GM12878 (cell line): ENCODE data around the gene KDM1B. TPM values are rescaled to one million over a fixed set of nuclear protein-coding genes. Genes with fewer than 3 reads are reported as not detected.

Source experiments
- ATAC-seq: fragments of 200-7000 bp; cut with Tn5 transposase; 3 replicates; pipeline ENCODE4 v1.9.1; 2020; ENCODE audit warnings: mild to moderate bottlenecking, moderate library complexity
- BruUV-seq: library from RNA; stranded (reverse); fragments of 400-500 nt; replicated peaks from 2 replicates; lab custom pipeline; 2021; lab: Mats Ljungman, UMichigan
- CTCF ChIA-PET: fragments of 300-600 bp; sonication (Branson Sonifier 250); formaldehyde crosslinking; extraction: SDS; loops from one replicate; lab custom pipeline; 2021; ENCODE audit warnings: inconsistent platforms; lab: Yijun Ruan, JAX
- POLR2A ChIA-PET: fragments of 350-600 bp; formaldehyde crosslinking; extraction: SDS; loops from one replicate; lab custom pipeline; 2021; ENCODE audit warnings: inconsistent platforms; lab: Charles Lee
- RAD21 ChIA-PET: fragments of 300-600 bp; sonication (Branson Sonifier 250); formaldehyde crosslinking; loops from one replicate; lab custom pipeline; 2023; ENCODE audit warnings: antibody characterized with exemption; ENCODE audit not compliant: unreplicated experiment; lab: Charles Lee
- SMC1A ChIA-PET: fragments of 300-600 bp; sonication (Branson Sonifier 250); formaldehyde crosslinking; loops from one replicate; lab custom pipeline; 2023; ENCODE audit not compliant: unreplicated experiment, uncharacterized antibody; lab: Charles Lee
- DNase-seq: peaks from one replicate; pipeline ENCODE4 v3.0.0-alpha.2; 2011; ENCODE audit warnings: low read depth, low spot score
- FAIRE-seq: peaks from 3 replicates; lab custom pipeline; 2011; peaks lifted over from hg19 to GRCh38; lab: Jason Lieb, UNC
- H2AFZ ChIP-seq: 2 replicates; pipeline ENCODE4 v1.6.0; 2011; ENCODE audit warnings: low read depth, low read length, control low read depth; ENCODE audit not compliant: control insufficient read depth
- H3K27ac ChIP-seq: 2 replicates; pipeline ENCODE4 v1.5.1; 2011; ENCODE audit warnings: control low read depth; ENCODE audit not compliant: control insufficient read depth, insufficient read depth
- H3K27me3 ChIP-seq, 2 experiments: replicated peaks in 1 of 2; 2 replicates each; pipeline versions ENCODE4 v1.6.0 to v1.6.1; 2011; ENCODE audit warnings: low read length in 1 of 2; ENCODE audit not compliant: control insufficient read depth in 2 of 2, insufficient read depth in 2 of 2
- H3K36me3 ChIP-seq, 2 experiments: 2 replicates each; pipeline ENCODE4 v1.5.1; 2011; ENCODE audit warnings: low read length in 1 of 2; ENCODE audit not compliant: control insufficient read depth in 2 of 2, insufficient read depth in 2 of 2
- H3K4me1 ChIP-seq: 2 replicates; pipeline ENCODE4 v1.6.1; 2011; ENCODE audit warnings: mild to moderate bottlenecking, low read length, moderate library complexity, mixed read lengths; ENCODE audit not compliant: control insufficient read depth, insufficient read depth
- H3K4me2 ChIP-seq: 2 replicates; pipeline ENCODE4 v1.6.0; 2011; ENCODE audit warnings: control low read depth; ENCODE audit not compliant: control insufficient read depth, insufficient read depth
- H3K4me3 ChIP-seq: fragments of 200-600 bp; sonication (generic); 2 replicates; pipeline ENCODE4 v1.5.1; 2016
- H3K79me2 ChIP-seq: 2 replicates; pipeline ENCODE4 v1.6.0; 2011; ENCODE audit warnings: low read length; ENCODE audit not compliant: control insufficient read depth, insufficient read depth
- H3K9ac ChIP-seq: 2 replicates; pipeline ENCODE4 v1.8.0; 2011; ENCODE audit warnings: low read length, control low read depth, mixed read lengths; ENCODE audit not compliant: control insufficient read depth, insufficient read depth
- H3K9me3 ChIP-seq: replicated peaks from 3 replicates; pipeline ENCODE4 v1.5.1; 2011; ENCODE audit warnings: mild to moderate bottlenecking, low read length; ENCODE audit not compliant: control insufficient read depth, insufficient read depth
- H4K20me1 ChIP-seq: 2 replicates; pipeline ENCODE4 v1.6.0; 2011; ENCODE audit not compliant: control insufficient read depth, insufficient read depth
- ATF7 ChIP-seq: fragments of 450-650 bp; IDR thresholded peaks from 2 replicates; pipeline ENCODE4 v1.6.1; 2016; ENCODE audit warnings: low read depth, mild to moderate bottlenecking
- BMI1 ChIP-seq: fragments of 450-650 bp; IDR thresholded peaks from 2 replicates; pipeline ENCODE4 v1.6.1; 2016; ENCODE audit warnings: mild to moderate bottlenecking, moderate library complexity, borderline replicate concordance
- MEF2A ChIP-seq: IDR thresholded peaks from 2 replicates; pipeline ENCODE4 v1.6.1; 2011; ENCODE audit warnings: low read depth, mild to moderate bottlenecking, low read length, moderate library complexity; ENCODE audit not compliant: insufficient read depth
- NR2C2 ChIP-seq: IDR thresholded peaks from 2 replicates; pipeline ENCODE4 v1.6.1; 2011; ENCODE audit warnings: borderline replicate concordance, low read depth; ENCODE audit not compliant: control insufficient read depth, insufficient read length
- WGBS: methylation state at CpG from one replicate; pipeline ENCODE4 v1.1.6; 2016; ENCODE audit warnings: low lambda C conversion rate; ENCODE audit not compliant: insufficient replicate concordance, insufficient coverage; ENCODE audit errors: missing lambda C conversion rate; 5-methylcytosine and 5-hydroxymethylcytosine counted together
- in situ Hi-C: fragments of 300-500 bp; cut with MboI; formaldehyde crosslinking; loops from 9 replicates; pipeline ENCODE4 v1.14.3; 2018; ENCODE audit warnings: mixed read lengths
- intact Hi-C: fragments of 100-400 bp; cut with micrococcal nuclease; formaldehyde crosslinking; loops from one replicate; pipeline ENCODE4 v1.14.2; 2022; ENCODE audit not compliant: unreplicated experiment
- polyA plus RNA-seq, 11 experiments: library from polyadenylated mRNA; depleted of rRNA in 4 of 11; unstranded in 6 of 11; stranded (reverse) in 5 of 11; fragments of >200 nt; fragmentation: Nextera tagmentation in 4 of 11; fragmentation: Illumina TruSeq in 1 of 11; extraction: Ambion mirVana in 4 of 11; extraction: Trizol in 1 of 11; gene quantifications; 1 replicate in 1 of 11; 2 replicates in 10 of 11; pipeline versions ENCODE4 v1.2.1 to v1.2.3, GENCODE V29; 2011 to 2016; ENCODE audit warnings: inconsistent platforms in 2 of 11, missing spikeins in 2 of 11, low read depth in 1 of 11
- total RNA-seq, 4 experiments: library from RNA; depleted of rRNA in 3 of 4; stranded (reverse); fragments of >200 nt in 3 of 4; fragmentation: Illumina TruSeq in 1 of 4; extraction: Trizol in 1 of 4; gene quantifications; 2 replicates each; pipeline versions ENCODE4 v1.2.1 to v1.2.3, GENCODE V29; 2013 to 2021
- TF ChIP-seq, protein P1 (sequence below): fragments of 450-650 bp; IDR thresholded peaks from 2 replicates; pipeline ENCODE4 v1.6.1; 2018; ENCODE audit warnings: mild to moderate bottlenecking, low read depth, moderate library complexity; ENCODE audit not compliant: partially characterized antibody
- TF ChIP-seq, protein P2 (sequence below): IDR thresholded peaks from 2 replicates; pipeline ENCODE4 v1.6.1; 2012; ENCODE audit warnings: improper control_type of control experiment, low read depth, low read length; ENCODE audit not compliant: insufficient replicate concordance

The KDM1B gene
- total and polyA plus RNA-seq, 10 of the 15 experiments (the other 5 are each of a cell fraction or from before 2014, with no cell fraction given), result 1.7 to 22.5 (median 13.9) TPM

DNA sequence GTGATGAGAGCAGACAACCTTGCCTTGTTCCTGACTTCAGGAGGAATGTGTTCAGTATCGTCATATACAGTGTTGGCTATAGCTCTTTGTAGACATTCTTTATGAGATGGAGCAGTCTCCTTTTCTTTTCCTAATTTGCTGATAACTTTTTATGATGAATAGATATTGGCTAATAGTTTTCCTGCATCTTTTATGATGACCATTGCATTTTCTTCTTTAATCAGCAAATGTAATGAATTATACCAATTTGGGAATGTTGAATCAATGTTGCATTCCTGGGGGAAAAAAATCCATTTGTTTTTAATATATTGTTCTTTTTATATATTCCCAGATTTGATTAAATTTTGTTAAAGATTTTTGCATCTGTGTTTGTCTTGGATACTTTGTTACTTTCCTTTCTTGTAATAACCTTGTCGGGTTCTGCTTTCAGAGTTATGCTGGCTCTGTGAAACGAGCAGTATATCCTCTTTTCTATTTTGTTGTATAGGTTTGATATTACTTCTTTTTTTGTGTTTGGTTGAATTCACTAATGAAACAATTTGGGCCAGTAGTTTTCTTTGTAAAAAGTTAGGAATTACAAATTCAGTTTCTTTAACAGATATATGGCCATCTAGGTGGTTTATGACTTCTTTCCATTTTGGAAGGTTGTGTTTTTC is 23.9 kb downstream of the KDM1B start:
- H3K4me1 ChIP-seq, result peaks cover 3% of the 10 kb centered on the region; the same call in 1 of the 2 replicates
- 85% methylated on average over 3 of the region's 3 CpGs for WGBS
- POLR2A ChIA-PET, result no interaction called here
- no peaks in the 10 kb centered on the region for H3K27me3 ChIP-seq
- SMC1A ChIA-PET, result interaction anchor here (0.6 kb wide), 1 partner anchor 247 kb away, joined by 3 read pairs; no protein-coding TSS in a partner anchor
- DNase-seq (no peak), ATAC-seq (no peak), FAIRE-seq (no peak)
- H2AFZ ChIP-seq, result no peak overlapping the region
- intact Hi-C loops (no loop called here), in situ Hi-C loops (no loop called here)
- no peaks in the 10 kb centered on the region for H3K9me3 ChIP-seq
- H4K20me1 ChIP-seq, result no peaks in the 10 kb centered on the region
- H3K9ac ChIP-seq, result no peak overlapping the region
- RAD21 ChIA-PET, result no interaction called here
- no peak overlapping the region for H3K4me3 ChIP-seq
- H3K36me3 ChIP-seq, result no peaks in the 10 kb centered on the region; a peak in 1 of 4 replicates
- TF ChIP-seq BMI1, result no peak
- no peak overlapping the region for H3K4me2 ChIP-seq
- no peaks in the 10 kb centered on the region for H3K79me2 ChIP-seq
- H3K27ac ChIP-seq, result no peak overlapping the region
- CTCF ChIA-PET, result interaction anchor here (0.7 kb wide), 1 partner anchor 309 kb away, joined by 3 read pairs; no protein-coding TSS in a partner anchor
- no TSS peak for BruUV-seq

DNA sequence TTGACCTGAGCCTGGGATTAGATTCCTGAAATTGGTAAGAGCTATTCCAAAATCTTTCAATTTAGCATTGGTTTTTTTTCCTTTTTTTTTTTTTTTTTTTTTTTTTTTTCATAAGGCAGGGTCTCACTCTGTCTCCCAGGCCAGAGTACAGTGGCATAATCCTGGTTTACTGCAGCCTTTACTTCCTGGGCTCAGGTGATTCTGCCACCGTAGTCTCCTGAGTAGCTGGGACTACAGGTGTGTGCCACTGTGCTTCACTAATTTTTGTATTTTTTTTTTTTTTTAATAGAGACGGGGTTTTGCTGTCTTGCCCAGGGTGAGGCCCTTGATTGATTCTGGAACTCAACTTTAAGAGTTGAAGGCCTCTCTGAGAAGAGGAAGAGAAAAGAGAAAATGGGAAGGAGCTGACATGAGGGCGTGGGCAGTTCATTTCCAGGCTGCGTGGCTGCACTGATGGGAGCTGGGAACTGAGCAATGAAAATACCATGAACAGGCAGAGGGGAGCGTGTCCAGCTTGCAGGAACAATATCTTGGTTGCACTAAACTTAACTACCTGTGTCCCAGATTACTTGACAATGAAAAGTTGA is 24.6 kb downstream of the KDM1B start:
- FAIRE-seq, result no peak
- POLR2A ChIA-PET, result no interaction called here
- H3K4me1 ChIP-seq, result peaks cover 3% of the 10 kb centered on the region; the same call in 1 of the 2 replicates
- no peak overlapping the region for H3K9ac ChIP-seq
- no peaks in the 10 kb centered on the region for H3K36me3 ChIP-seq
- CTCF ChIA-PET, result interaction anchor here (0.5 to 0.7 kb wide), 2 partner anchors 298 to 308 kb away, joined by 3 read pairs; no protein-coding TSS in a partner anchor
- intact Hi-C loops (no loop called here), in situ Hi-C loops (no loop called here)
- no peak overlapping the region for H3K4me2 ChIP-seq
- no peak overlapping the region for H3K4me3 ChIP-seq
- H3K79me2 ChIP-seq, result no peaks in the 10 kb centered on the region
- no peak overlapping the region for H3K27ac ChIP-seq
- SMC1A ChIA-PET, result interaction anchor here (0.6 to 1.3 kb wide), 3 partner anchors 26 to 246 kb away, joined by 3 to 4 read pairs (median 3); no protein-coding TSS in a partner anchor
- no TSS peak for BruUV-seq
- H4K20me1 ChIP-seq, result no peaks in the 10 kb centered on the region
- no peak overlapping the region; the same call in 1 of the 2 replicates for H2AFZ ChIP-seq
- 30% methylated on average over 5 of the region's 5 CpGs for WGBS
- ATAC-seq, result no peak
- RAD21 ChIA-PET, result interaction anchor here (0.6 kb wide), 1 partner anchor 151 kb away, joined by 5 read pairs; no protein-coding TSS in a partner anchor
- no peaks in the 10 kb centered on the region for H3K9me3 ChIP-seq
- no peaks in the 10 kb centered on the region for H3K27me3 ChIP-seq
- no peak for DNase-seq
- TF ChIP-seq ATF7 (no peak), MEF2A (no peak), NR2C2 (no peak)
- TF ChIP-seq, protein P1, sequence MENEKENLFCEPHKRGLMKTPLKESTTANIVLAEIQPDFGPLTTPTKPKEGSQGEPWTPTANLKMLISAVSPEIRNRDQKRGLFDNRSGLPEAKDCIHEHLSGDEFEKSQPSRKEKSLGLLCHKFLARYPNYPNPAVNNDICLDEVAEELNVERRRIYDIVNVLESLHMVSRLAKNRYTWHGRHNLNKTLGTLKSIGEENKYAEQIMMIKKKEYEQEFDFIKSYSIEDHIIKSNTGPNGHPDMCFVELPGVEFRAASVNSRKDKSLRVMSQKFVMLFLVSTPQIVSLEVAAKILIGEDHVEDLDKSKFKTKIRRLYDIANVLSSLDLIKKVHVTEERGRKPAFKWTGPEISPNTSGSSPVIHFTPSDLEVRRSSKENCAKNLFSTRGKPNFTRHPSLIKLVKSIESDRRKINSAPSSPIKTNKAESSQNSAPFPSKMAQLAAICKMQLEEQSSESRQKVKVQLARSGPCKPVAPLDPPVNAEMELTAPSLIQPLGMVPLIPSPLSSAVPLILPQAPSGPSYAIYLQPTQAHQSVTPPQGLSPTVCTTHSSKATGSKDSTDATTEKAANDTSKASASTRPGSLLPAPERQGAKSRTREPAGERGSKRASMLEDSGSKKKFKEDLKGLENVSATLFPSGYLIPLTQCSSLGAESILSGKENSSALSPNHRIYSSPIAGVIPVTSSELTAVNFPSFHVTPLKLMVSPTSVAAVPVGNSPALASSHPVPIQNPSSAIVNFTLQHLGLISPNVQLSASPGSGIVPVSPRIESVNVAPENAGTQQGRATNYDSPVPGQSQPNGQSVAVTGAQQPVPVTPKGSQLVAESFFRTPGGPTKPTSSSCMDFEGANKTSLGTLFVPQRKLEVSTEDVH, result no peak
- TF ChIP-seq, protein P2, sequence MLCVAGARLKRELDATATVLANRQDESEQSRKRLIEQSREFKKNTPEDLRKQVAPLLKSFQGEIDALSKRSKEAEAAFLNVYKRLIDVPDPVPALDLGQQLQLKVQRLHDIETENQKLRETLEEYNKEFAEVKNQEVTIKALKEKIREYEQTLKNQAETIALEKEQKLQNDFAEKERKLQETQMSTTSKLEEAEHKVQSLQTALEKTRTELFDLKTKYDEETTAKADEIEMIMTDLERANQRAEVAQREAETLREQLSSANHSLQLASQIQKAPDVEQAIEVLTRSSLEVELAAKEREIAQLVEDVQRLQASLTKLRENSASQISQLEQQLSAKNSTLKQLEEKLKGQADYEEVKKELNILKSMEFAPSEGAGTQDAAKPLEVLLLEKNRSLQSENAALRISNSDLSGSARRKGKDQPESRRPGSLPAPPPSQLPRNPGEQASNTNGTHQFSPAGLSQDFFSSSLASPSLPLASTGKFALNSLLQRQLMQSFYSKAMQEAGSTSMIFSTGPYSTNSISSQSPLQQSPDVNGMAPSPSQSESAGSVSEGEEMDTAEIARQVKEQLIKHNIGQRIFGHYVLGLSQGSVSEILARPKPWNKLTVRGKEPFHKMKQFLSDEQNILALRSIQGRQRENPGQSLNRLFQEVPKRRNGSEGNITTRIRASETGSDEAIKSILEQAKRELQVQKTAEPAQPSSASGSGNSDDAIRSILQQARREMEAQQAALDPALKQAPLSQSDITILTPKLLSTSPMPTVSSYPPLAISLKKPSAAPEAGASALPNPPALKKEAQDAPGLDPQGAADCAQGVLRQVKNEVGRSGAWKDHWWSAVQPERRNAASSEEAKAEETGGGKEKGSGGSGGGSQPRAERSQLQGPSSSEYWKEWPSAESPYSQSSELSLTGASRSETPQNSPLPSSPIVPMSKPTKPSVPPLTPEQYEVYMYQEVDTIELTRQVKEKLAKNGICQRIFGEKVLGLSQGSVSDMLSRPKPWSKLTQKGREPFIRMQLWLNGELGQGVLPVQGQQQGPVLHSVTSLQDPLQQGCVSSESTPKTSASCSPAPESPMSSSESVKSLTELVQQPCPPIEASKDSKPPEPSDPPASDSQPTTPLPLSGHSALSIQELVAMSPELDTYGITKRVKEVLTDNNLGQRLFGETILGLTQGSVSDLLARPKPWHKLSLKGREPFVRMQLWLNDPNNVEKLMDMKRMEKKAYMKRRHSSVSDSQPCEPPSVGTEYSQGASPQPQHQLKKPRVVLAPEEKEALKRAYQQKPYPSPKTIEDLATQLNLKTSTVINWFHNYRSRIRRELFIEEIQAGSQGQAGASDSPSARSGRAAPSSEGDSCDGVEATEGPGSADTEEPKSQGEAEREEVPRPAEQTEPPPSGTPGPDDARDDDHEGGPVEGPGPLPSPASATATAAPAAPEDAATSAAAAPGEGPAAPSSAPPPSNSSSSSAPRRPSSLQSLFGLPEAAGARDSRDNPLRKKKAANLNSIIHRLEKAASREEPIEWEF, result no peak
